Osteocyte (in vitro differentiated cells): ENCODE data around the gene CDYL. TPM values are rescaled to one million over a fixed set of nuclear protein-coding genes. Genes with fewer than 3 reads are reported as not detected.

Experiments used
- DNase-seq: peaks from one replicate; pipeline ENCODE4 v3.0.0; 2021; ENCODE audit warnings: mixed read lengths; ENCODE audit not compliant: unreplicated experiment; ENCODE audit errors: extremely low spot score
- H3K27ac Mint-ChIP-seq: one replicate; pipeline ENCODE4 v1.8.0; 2021; ENCODE audit warnings: mild to moderate bottlenecking, mixed read lengths; ENCODE audit not compliant: unreplicated experiment
- H3K27me3 Mint-ChIP-seq: one replicate; pipeline ENCODE4 v1.8.0; 2021; ENCODE audit warnings: mixed read lengths; ENCODE audit not compliant: unreplicated experiment
- H3K36me3 Mint-ChIP-seq: one replicate; pipeline ENCODE4 v1.8.0; 2021; ENCODE audit warnings: mixed read lengths; ENCODE audit not compliant: unreplicated experiment
- H3K4me1 Mint-ChIP-seq: one replicate; pipeline ENCODE4 v1.8.0; 2021; ENCODE audit warnings: mixed read lengths; ENCODE audit not compliant: unreplicated experiment
- H3K4me3 Mint-ChIP-seq: one replicate; pipeline ENCODE4 v1.8.0; 2021; ENCODE audit warnings: mild to moderate bottlenecking, moderate library complexity, mixed read lengths; ENCODE audit not compliant: unreplicated experiment
- H3K9me3 Mint-ChIP-seq: one replicate; pipeline ENCODE4 v1.8.0; 2021; ENCODE audit warnings: mixed read lengths; ENCODE audit not compliant: unreplicated experiment
- total RNA-seq: library from RNA; stranded (reverse); gene quantifications from 2 replicates; pipeline ENCODE4 v1.2.1, GENCODE V29; 2021
- TF ChIP-seq, protein P1 (sequence below): fragments of 200-600 bp; sonication (generic); IDR thresholded peaks from 2 replicates; pipeline ENCODE4 v1.5.0; 2021; ENCODE audit warnings: antibody characterized with exemption, mild to moderate bottlenecking, moderate library complexity

CDYL gene
- total RNA-seq, 1 donor from 2014 or later = 39.8 TPM

DNA sequence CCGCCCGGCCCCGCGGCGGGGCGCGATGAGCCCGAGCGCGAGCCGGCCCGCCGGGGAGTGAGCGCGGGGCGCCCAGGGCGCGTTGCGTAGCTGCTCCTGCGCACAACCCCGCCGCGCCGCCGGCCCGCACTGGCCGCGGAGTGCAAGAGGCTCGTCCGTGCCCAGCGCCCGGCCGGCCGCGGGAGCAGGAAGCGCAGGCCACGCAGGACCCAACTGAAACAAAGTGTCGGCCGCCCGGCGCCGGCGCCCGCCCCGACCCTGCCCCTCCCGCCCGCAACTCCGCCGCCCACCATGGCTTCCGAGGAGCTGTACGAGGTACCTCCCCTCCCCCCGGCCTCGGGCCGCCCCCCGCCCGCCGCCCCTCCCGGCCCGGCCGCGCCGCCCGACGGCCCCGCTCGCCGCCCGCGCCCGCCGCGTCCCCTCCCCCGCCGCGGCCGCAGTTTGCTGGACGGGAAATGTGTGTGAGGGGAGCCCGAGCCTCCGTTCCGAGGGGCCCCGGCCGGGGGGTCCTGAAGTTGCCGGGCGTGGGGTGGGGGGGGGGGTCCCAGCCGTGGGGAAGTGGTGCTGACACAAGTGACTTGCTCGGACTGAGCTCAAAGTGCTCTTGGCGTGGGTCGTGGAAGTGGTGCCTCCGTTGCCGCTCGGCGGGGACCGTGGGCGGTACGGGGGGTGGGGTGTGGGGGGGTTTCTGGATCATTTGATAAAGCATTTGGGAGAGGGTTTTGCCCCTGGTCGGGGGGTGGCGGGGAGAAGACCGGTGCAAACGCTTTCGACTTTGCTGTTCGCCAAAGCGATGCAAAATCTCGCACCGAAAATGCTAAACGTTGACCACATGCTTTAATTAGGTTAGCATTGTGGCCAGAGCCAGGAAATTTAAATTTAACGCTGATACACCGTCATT, 539 bp downstream of the CDYL start:
- no peak for DNase-seq
- H3K4me3 Mint-ChIP-seq = peak overlapping the region; percentile 83
- peak overlapping the region; percentile 74 for H3K27ac Mint-ChIP-seq
- TF ChIP-seq, protein P1, sequence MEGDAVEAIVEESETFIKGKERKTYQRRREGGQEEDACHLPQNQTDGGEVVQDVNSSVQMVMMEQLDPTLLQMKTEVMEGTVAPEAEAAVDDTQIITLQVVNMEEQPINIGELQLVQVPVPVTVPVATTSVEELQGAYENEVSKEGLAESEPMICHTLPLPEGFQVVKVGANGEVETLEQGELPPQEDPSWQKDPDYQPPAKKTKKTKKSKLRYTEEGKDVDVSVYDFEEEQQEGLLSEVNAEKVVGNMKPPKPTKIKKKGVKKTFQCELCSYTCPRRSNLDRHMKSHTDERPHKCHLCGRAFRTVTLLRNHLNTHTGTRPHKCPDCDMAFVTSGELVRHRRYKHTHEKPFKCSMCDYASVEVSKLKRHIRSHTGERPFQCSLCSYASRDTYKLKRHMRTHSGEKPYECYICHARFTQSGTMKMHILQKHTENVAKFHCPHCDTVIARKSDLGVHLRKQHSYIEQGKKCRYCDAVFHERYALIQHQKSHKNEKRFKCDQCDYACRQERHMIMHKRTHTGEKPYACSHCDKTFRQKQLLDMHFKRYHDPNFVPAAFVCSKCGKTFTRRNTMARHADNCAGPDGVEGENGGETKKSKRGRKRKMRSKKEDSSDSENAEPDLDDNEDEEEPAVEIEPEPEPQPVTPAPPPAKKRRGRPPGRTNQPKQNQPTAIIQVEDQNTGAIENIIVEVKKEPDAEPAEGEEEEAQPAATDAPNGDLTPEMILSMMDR = no peak
- H3K27me3 Mint-ChIP-seq = peaks cover 23% of the 10 kb centered on the region
- peaks cover 16% of the 10 kb centered on the region for H3K9me3 Mint-ChIP-seq
- peaks cover 2% of the 10 kb centered on the region for H3K36me3 Mint-ChIP-seq
- peaks cover 37% of the 10 kb centered on the region for H3K4me1 Mint-ChIP-seq

DNA sequence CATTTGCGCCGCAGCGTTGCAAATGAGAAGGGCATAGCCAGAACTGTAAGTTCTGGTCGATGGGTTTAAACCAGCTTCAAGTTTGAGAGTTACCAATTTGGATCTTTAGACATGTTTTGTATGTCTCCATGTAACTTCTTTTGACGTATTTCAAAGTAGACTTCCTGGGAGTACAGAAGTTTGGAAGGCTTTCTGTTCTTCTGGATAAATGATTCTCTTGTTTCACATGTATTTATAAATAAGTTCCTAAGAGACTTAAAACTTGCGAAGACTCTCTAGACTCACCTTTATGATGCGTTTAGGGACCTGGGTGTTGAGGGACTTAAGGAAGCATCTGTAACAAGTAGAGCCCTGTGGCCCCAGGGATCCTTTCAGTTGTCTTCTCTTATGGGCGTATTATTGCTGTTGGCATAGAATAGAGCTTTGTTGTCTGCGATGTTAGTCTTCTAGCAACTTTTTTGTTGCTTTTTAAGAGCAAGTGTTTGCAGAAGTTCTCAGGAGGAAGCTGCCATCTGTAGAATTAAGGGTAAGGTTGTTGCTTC, 1.3 kb downstream of the CDYL start:
- H3K4me3 Mint-ChIP-seq = peak overlapping the region; percentile 83
- H3K9me3 Mint-ChIP-seq = peaks cover 12% of the 10 kb centered on the region
- no peak for DNase-seq
- TF ChIP-seq, protein P1 = no peak
- H3K27ac Mint-ChIP-seq = peak overlapping the region; percentile 74
- H3K27me3 Mint-ChIP-seq = peaks cover 15% of the 10 kb centered on the region
- H3K36me3 Mint-ChIP-seq = peaks cover 2% of the 10 kb centered on the region
- H3K4me1 Mint-ChIP-seq = peaks cover 41% of the 10 kb centered on the region

- Mint-ChIP-seq H3K9me3 (peaks cover 12% of the 10 kb centered on the region), H3K4me3 (peak overlapping the region; percentile 83), H3K4me1 (peaks cover 41% of the 10 kb centered on the region), H3K27me3 (peaks cover 10% of the 10 kb centered on the region), H3K36me3 (peaks cover 2% of the 10 kb centered on the region), H3K27ac (no peak overlapping the region)
- DNase-seq = no peak
- TF ChIP-seq, protein P1 = no peak
These were observed 1.9 kb downstream of the CDYL start for GRCh38 chr6:4778086-4778485.

GRCh38 chr6:4780360-4780812, 4.2 kb downstream of the CDYL start:
- no peak for DNase-seq
- Mint-ChIP-seq H3K4me1 (peaks cover 31% of the 10 kb centered on the region), H3K27me3 (no peaks in the 10 kb centered on the region), H3K27ac (no peak overlapping the region), H3K36me3 (peaks cover 6% of the 10 kb centered on the region), H3K9me3 (peaks cover 19% of the 10 kb centered on the region), H3K4me3 (no peak overlapping the region)
- TF ChIP-seq, protein P1 = no peak

GRCh38 chr6:4781426-4781825, 5.2 kb downstream of the CDYL start:
- Mint-ChIP-seq H3K27me3 (no peaks in the 10 kb centered on the region), H3K4me1 (peaks cover 39% of the 10 kb centered on the region), H3K4me3 (no peak overlapping the region), H3K27ac (no peak overlapping the region), H3K36me3 (peaks cover 6% of the 10 kb centered on the region), H3K9me3 (peaks cover 19% of the 10 kb centered on the region)
- no peak for DNase-seq
- TF ChIP-seq, protein P1 = no peak
